ENCODE data around the gene DYSF. TPM values are rescaled to one million over a fixed set of nuclear protein-coding genes. Genes with fewer than 3 reads are reported as not detected.

The DYSF gene
- total RNA-seq, 1 experiment from 2014 or later: 0.24 TPM

GRCh38 chr2:71552861-71553301 is 99.5 kb downstream of the DYSF start:
- Histone ChIP-seq H3K27me3 (replicated peaks; ENCODE audit: insufficient read depth, low read depth, low read length, poor library complexity) (no peaks in the 10 kb centered on the region), H3K9me3 (ENCODE audit: low read depth, low read length, poor library complexity, severe bottlenecking) (no peaks in the 10 kb centered on the region), H3K4me1 (ENCODE audit: insufficient read depth, low read length, poor library complexity, severe bottlenecking) (no peaks in the 10 kb centered on the region), H3K4me3 (ENCODE audit: low read depth, low read length, poor library complexity, severe bottlenecking) (no peak overlapping the region), H3K36me3 (ENCODE audit: insufficient read depth, low read length, poor library complexity, severe bottlenecking) (no peaks in the 10 kb centered on the region), H3K27ac (ENCODE audit: low read depth, low read length, poor library complexity, severe bottlenecking) (no peak overlapping the region)
- ChIA-PET POLR2A (ENCODE audit: low non-redundant PET) (no interaction called here), CTCF (interaction anchor here (0.5 kb wide), 1 partner anchor 1307 kb away, joined by 5 read pairs; no protein-coding TSS in a partner anchor)
- DNase-seq (ENCODE audit: low spot score): no peak
- no TSS peak for BruUV-seq (replicated peaks)
- no peak for TF ChIP-seq EZH2 (IDR thresholded peaks at IDR 0.05; ENCODE audit: borderline replicate concordance, low read depth, low read length, poor library complexity, severe bottlenecking)
- no peak for TF ChIP-seq CTCF (conservative IDR thresholded peaks at IDR 0.05; ENCODE audit: low read depth, low read length)
- intact Hi-C loops (cut with micrococcal nuclease; ENCODE audit: unreplicated experiment): no loop called here

- TF ChIP-seq EZH2 (IDR thresholded peaks at IDR 0.05; ENCODE audit: borderline replicate concordance, low read depth, low read length, poor library complexity, severe bottlenecking) (no peak), CTCF (conservative IDR thresholded peaks at IDR 0.05; ENCODE audit: low read depth, low read length) (no peak)
- Histone ChIP-seq H3K27ac (ENCODE audit: low read depth, low read length, poor library complexity, severe bottlenecking) (no peak overlapping the region), H3K4me3 (ENCODE audit: low read depth, low read length, poor library complexity, severe bottlenecking) (no peak overlapping the region), H3K9me3 (ENCODE audit: low read depth, low read length, poor library complexity, severe bottlenecking) (no peaks in the 10 kb centered on the region), H3K4me1 (ENCODE audit: insufficient read depth, low read length, poor library complexity, severe bottlenecking) (no peaks in the 10 kb centered on the region), H3K27me3 (replicated peaks; ENCODE audit: insufficient read depth, low read depth, low read length, poor library complexity) (no peaks in the 10 kb centered on the region), H3K36me3 (ENCODE audit: insufficient read depth, low read length, poor library complexity, severe bottlenecking) (no peaks in the 10 kb centered on the region)
- CTCF ChIA-PET: no interaction called here
- intact Hi-C loops (cut with micrococcal nuclease; ENCODE audit: unreplicated experiment): no loop called here
- POLR2A ChIA-PET (ENCODE audit: low non-redundant PET): no interaction called here
- BruUV-seq (replicated peaks): no TSS peak
- no peak for DNase-seq (ENCODE audit: low spot score)
Measured at GRCh38 chr2:71554028-71554705, 100.8 kb downstream of the DYSF start.

- POLR2A ChIA-PET (ENCODE audit: low non-redundant PET): no interaction called here
- no peaks in the 10 kb centered on the region for H3K9me3 ChIP-seq (ENCODE audit: low read depth, low read length, poor library complexity, severe bottlenecking)
- H3K4me1 ChIP-seq (ENCODE audit: insufficient read depth, low read length, poor library complexity, severe bottlenecking): no peaks in the 10 kb centered on the region
- no TSS peak for BruUV-seq (replicated peaks)
- intact Hi-C loops (cut with micrococcal nuclease; ENCODE audit: unreplicated experiment): no loop called here
- CTCF ChIA-PET: no interaction called here
- no peak for TF ChIP-seq CTCF (conservative IDR thresholded peaks at IDR 0.05; ENCODE audit: low read depth, low read length)
- TF ChIP-seq EZH2 (IDR thresholded peaks at IDR 0.05; ENCODE audit: borderline replicate concordance, low read depth, low read length, poor library complexity, severe bottlenecking): no peak
- no peak for DNase-seq (ENCODE audit: low spot score)
- H3K27me3 ChIP-seq (replicated peaks; ENCODE audit: insufficient read depth, low read depth, low read length, poor library complexity): no peaks in the 10 kb centered on the region
- H3K4me3 ChIP-seq (ENCODE audit: low read depth, low read length, poor library complexity, severe bottlenecking): no peak overlapping the region
- no peaks in the 10 kb centered on the region for H3K36me3 ChIP-seq (ENCODE audit: insufficient read depth, low read length, poor library complexity, severe bottlenecking)
- no peak overlapping the region for H3K27ac ChIP-seq (ENCODE audit: low read depth, low read length, poor library complexity, severe bottlenecking)
Measured at GRCh38 chr2:71554706-71555056, 101.3 kb downstream of the DYSF start.
